ENCODE measurements around the gene MKRN3. TPM values are rescaled to one million over a fixed set of nuclear protein-coding genes. Genes with fewer than 3 reads are reported as not detected.

The MKRN3 gene
- total and polyA plus RNA-seq, 7 donors, result 0.62 to 6.0 (median 1.3) TPM

- no peak overlapping the region for H3K27ac ChIP-seq
- DNase-seq (no peak), ATAC-seq (no peak)
- intact Hi-C loops (cut with DNase I), result no loop called here
- H3K27me3 ChIP-seq (ENCODE audit: insufficient read depth in 3 of 3, low read length in 2 of 3), result peaks cover 0 to 2% (median 0%) of the 10 kb centered on the region in 3 donors
- H3K36me3 ChIP-seq (ENCODE audit: insufficient read depth in 1 of 2, low read depth in 1 of 2), result no peaks in the 10 kb centered on the region
- no peaks in the 10 kb centered on the region for H3K9me3 ChIP-seq
- no peak for TF ChIP-seq CTCF (IDR thresholded peaks at IDR 0.05)
- H3K4me1 ChIP-seq, result no peaks in the 10 kb centered on the region
- H3K4me3 ChIP-seq, result peak overlapping the region; percentile 80
- 78 to 83% (median 80%) methylated on average over 8 of the region's 8 CpGs for WGBS, 3 donors
Observed at GRCh38 chr15:23566651-23567050, 1.2 kb downstream of the MKRN3 start.

- 29 to 54% (median 48%) methylated on average over 1 of the region's 1 CpG for WGBS, 3 donors
- Histone ChIP-seq H3K27ac (no peak overlapping the region), H3K36me3 (ENCODE audit: insufficient read depth in 1 of 2, low read depth in 1 of 2) (no peaks in the 10 kb centered on the region), H3K27me3 (ENCODE audit: insufficient read depth in 3 of 3, low read length in 2 of 3) (no peaks in the 10 kb centered on the region), H3K9me3 (no peaks in the 10 kb centered on the region), H3K4me1 (no peaks in the 10 kb centered on the region), H3K4me3 (no peak overlapping the region)
- intact Hi-C loops (cut with DNase I), result no loop called here
- no peak for TF ChIP-seq CTCF (IDR thresholded peaks at IDR 0.05)
- no peak for ATAC-seq
- no peak for DNase-seq
Observed at GRCh38 chr15:23567921-23568320, 2.4 kb downstream of the MKRN3 start.

GRCh38 chr15:23569151-23569925, 3.9 kb downstream of the MKRN3 start:
- Histone ChIP-seq H3K36me3 (ENCODE audit: insufficient read depth in 1 of 2, low read depth in 1 of 2) (no peaks in the 10 kb centered on the region), H3K4me1 (no peaks in the 10 kb centered on the region), H3K27me3 (ENCODE audit: insufficient read depth in 3 of 3, low read length in 2 of 3) (no peaks in the 10 kb centered on the region), H3K27ac (no peak overlapping the region), H3K9me3 (no peaks in the 10 kb centered on the region), H3K4me3 (no peak overlapping the region)
- no peak for TF ChIP-seq CTCF (IDR thresholded peaks at IDR 0.05)
- DNase-seq, result no peak
- intact Hi-C loops (cut with DNase I), result no loop called here
- no peak for ATAC-seq
- WGBS, 3 donors, result 41 to 44% (median 44%) methylated on average over 5 of the region's 5 CpGs

GRCh38 chr15:23570486-23570885, 5.0 kb downstream of the MKRN3 start:
- Histone ChIP-seq H3K36me3 (ENCODE audit: insufficient read depth in 1 of 2, low read depth in 1 of 2) (no peaks in the 10 kb centered on the region), H3K4me1 (no peaks in the 10 kb centered on the region), H3K9me3 (no peaks in the 10 kb centered on the region), H3K27me3 (ENCODE audit: insufficient read depth in 3 of 3, low read length in 2 of 3) (no peaks in the 10 kb centered on the region), H3K4me3 (no peak overlapping the region), H3K27ac (no peak overlapping the region)
- DNase-seq (no peak), ATAC-seq (no peak)
- intact Hi-C loops (cut with DNase I), result no loop called here
- TF ChIP-seq CTCF (IDR thresholded peaks at IDR 0.05), result no peak
- 30 to 33% (median 32%) methylated on average over 3 of the region's 3 CpGs for WGBS, 3 donors

GRCh38 chr15:23572844-23573243, 7.4 kb downstream of the MKRN3 start:
- Histone ChIP-seq H3K9me3 (no peaks in the 10 kb centered on the region), H3K36me3 (ENCODE audit: insufficient read depth in 1 of 2, low read depth in 1 of 2) (no peaks in the 10 kb centered on the region), H3K4me3 (no peak overlapping the region), H3K27ac (no peak overlapping the region), H3K4me1 (no peaks in the 10 kb centered on the region), H3K27me3 (ENCODE audit: insufficient read depth in 3 of 3, low read length in 2 of 3) (no peaks in the 10 kb centered on the region)
- intact Hi-C loops (cut with DNase I), result no loop called here
- no peak for DNase-seq
- ATAC-seq, result no peak
- WGBS, 3 donors, result 48 to 59% (median 52%) methylated on average over 4 of the region's 4 CpGs
- TF ChIP-seq CTCF (IDR thresholded peaks at IDR 0.05), result no peak

All from psoas muscle (tissue), 8 donors.